Umbilical cord (tissue), 1 donor: ENCODE results near the gene A3GALT2. TPM values are rescaled to one million over a fixed set of nuclear protein-coding genes. Genes with fewer than 3 reads are reported as not detected.

Experiments
- total RNA-seq: library from RNA; depleted of rRNA; stranded (reverse); fragments of >200 nt; gene quantifications from one replicate; pipeline ENCODE4 v1.2.3, GENCODE V29; 2014; ENCODE audit warnings: low replicate concordance; ENCODE audit not compliant: insufficient read depth

A3GALT2 gene
- total RNA-seq, 1 donor from 2014 or later: not detected

Other genes with a start within 250 kb of the A3GALT2 start
- 4.6 TPM for gene AZIN2, start 239.9 kb downstream of the A3GALT2 start, total RNA-seq
- 0.48 TPM for gene TRIM62, start 139.1 kb downstream of the A3GALT2 start, total RNA-seq
- gene ZNF362, start 64.6 kb downstream of the A3GALT2 start, total RNA-seq: 10.1 TPM
- gene PHC2, start 110.0 kb upstream of the A3GALT2 start, total RNA-seq: 56.6 TPM
- 16.6 TPM for gene ZSCAN20, start 151.5 kb upstream of the A3GALT2 start, total RNA-seq